GM19372 (cell line): ENCODE data around the gene ITPKA.
"Not testable (repeated sequence)": the region's sequence is repeated elsewhere in the genome, so short reads cannot be mapped to it uniquely, and the experiment has no call there.

ENCODE experiments used
- ATAC-seq: cut with Tn5 transposase; IDR thresholded peaks from one replicate; pipeline ENCODE4 v1.9.1; 2021; ENCODE audit warnings: mild to moderate bottlenecking, low read depth, moderate library complexity; ENCODE audit not compliant: unreplicated experiment

Gene ITPKA

DNA sequence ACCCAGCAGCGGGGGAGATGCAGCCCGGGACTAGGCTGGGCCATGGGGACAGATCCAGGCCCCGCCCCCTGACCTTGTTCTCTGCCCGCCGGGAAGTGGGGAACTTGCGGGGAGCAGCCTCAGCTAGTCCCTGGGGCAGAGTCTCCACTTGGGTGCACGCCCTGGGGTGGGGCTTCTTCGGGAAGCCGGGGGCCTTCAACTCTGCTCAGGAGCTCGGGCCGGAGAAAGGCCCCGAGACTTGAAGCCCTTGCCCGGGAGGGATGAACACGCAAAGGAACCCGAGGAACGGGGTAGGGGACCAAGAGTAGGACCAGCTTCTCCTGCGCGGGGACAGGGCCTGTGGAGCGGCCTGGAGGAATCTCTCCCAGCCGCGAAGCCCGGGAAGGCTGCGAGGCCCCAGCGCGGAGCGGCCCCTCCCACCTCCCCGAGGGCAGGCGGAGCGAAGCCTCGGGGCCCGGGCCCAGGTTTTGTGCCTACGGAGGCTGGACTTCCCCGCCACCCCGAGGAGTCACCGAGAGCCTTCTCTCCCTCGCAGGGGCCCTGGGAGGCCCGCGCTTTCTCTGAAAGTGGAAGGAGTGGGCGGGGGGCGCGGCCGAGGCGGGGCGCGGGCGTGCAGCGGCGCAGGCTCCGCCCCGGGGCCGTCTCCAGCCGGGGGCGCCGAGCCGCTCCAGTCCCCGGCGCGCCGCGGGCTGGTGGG, at the start of gene ITPKA:
ITPKA (plus strand) TSS at position 670 of the 697 bp plus-strand sequence. CDS start 54 bp downstream, outside the sequence.
- ATAC-seq: peak; percentile 75

DNA sequence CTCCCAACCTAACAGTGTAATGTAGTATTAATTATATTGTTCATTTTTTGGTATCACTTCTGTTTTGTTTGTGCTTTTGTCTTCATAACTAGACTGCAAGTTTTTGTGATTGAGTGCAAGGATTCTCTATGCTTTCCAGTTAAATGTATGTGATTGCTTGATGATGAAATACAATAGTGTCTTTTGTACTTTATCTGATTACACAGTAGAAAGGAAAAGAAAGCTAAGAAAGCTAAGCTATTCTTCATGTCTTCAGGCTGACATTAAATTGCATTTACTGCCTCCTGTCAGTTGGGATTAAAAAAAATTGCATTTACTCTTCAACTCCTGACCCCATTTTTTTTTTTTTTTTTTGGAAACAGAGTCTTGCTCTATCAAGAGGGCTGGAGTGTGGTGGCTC, 48.3 kb upstream of the ITPKA start:
- ATAC-seq: no peak

DNA sequence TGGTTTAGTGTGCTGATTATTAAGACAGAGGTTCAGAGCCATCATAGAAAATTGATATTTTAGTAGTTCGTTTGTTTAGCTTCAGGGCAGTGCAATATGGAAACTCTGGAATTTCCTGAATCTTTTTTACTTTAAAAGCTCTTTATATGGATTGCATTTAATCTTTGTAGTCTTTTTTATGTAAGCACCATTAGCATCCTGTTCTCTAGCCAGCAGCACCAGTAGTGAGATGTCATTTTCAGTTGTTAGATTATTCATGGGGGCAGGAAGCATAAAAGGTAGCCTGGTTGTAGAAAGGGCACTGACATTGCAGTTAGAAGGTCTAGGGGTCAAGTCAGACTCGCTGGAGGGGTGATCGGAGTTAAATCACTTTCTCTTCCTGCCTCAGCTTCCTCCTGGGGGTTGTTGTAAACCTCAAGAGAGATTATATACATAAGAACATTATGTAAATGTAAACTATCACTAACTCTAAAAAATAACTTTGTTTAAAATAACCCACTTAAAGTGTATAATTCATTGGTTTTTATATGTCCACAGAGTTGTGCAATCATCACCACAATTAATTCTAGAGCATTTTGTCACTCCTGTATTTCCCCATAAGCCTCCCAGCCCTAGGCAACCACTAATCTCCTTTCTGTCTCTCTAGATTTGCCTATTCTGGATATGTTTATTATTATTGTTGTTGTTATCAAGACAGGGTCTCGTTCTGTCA, 31.4 kb upstream of the ITPKA start:
- no peak for ATAC-seq

DNA sequence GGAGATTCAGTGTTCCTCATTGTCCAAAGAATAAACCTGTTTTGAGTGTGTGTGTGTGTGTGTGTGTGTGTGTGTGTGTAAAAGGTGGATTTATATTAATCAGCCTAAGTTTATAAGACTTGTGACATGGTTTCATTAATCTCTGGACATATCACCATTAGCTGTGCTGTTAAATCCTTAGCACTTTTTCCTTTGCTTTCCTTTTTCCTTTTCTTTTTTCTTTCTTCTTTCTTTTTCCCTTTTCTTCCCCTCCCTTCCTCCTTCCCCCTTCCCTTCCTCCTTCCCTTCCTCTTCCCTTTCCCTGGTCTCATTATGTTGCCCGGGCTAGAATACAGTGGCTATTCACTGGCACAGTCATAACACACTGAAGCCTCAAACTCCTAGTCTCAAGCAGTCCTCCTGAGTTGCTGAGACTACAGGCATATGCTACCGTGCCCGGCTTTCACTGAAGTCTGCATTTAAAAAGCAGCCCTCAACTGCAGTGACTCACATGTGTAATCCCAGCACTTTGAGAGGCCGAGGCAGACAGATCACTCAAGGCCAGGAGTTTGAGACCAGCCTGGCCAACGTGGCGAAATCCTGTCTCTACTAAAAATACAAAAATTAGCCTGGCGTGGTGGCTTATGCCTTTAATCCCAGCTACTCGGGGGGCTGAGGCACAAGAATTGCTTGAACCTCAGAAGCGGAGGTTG, 28.6 kb upstream of the ITPKA start:
- no peak for ATAC-seq

DNA sequence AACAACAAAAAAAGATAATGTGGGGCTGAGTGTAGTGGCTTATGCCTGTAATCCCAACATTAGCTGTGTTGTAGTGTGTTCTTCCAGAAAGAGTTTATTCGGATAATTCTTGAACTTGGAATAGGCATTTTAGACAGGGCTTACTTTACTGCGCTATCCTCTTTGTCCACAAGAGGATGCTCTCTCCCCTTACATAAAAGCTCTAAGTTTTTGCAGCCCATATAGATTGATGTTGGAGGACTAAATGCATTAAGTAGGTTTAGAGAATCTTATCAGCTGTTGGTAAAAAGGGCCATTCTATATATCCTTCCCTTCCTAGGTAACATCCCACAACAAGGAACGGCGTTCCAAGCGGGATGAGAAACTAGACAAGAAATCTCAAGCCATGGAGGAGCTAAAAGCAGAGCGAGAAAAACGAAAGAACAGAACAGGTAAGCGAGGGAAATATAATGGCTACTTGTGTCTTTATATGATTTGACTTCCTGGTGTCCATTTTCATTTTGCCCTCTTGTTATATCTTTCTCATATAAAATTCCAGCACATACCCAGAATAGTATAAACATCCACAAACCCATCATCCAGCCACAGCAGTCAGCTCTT, 27.8 kb upstream of the ITPKA start:
- ATAC-seq: no peak

DNA sequence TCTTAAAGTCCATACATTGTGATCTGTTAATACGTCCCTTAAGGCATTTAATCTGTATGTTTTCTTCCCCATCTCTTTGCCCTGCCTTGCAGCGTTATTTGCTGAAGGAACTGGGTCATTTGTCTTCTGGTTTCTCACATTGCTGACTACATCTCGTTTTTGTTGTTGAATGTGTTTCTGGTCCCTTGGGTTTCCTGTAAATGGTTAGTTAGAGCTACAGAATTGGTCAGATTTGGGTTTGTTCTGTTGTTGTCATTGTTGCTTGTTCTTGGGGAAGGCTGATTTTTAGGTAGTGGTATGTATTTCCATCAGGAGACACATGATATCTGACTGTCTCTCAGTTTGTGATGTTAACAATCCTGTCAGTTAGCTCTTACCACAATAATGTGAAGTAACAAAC, 27.0 kb upstream of the ITPKA start:
- ATAC-seq: no peak

DNA sequence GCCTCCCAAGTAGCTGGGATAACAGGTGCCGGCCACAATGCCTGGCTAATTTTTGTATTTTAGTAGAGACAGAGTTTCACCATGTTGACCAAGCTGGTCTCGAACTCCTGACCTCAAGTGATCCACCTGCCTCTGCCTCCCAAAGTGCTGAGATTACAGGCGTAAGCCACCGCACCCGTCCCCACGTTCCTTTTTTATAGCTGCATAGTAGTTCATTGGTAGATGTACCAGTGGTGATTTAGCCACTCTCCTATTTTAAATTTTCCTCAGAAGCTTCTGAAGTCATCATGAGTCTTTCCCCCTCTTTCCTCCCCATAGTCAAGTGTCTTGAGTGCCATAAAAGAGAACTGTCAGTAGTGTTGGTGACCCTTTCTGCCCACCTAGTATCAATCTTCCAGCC, 24.0 kb upstream of the ITPKA start:
- not testable (repeated sequence) for ATAC-seq

DNA sequence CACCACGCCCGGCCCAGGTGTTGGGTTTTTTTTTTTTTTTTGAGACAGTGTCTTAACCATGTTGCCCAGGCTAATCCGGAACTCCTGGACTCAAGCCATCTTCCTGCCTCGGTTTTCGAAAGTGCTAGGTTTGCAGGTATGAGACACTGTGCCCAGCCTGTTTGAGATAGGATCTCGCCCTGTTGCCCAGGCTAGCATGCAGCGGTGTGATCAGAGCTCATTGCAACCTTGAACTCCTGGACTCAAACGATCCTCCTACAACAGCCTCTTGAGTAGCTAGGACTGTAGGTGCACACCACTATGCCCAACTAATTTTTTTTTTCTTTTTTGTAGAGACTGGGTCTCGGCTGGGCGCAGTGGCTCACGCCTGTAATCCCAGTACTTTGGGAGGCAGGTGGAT, 20.3 kb upstream of the ITPKA start:
- ATAC-seq: no peak

DNA sequence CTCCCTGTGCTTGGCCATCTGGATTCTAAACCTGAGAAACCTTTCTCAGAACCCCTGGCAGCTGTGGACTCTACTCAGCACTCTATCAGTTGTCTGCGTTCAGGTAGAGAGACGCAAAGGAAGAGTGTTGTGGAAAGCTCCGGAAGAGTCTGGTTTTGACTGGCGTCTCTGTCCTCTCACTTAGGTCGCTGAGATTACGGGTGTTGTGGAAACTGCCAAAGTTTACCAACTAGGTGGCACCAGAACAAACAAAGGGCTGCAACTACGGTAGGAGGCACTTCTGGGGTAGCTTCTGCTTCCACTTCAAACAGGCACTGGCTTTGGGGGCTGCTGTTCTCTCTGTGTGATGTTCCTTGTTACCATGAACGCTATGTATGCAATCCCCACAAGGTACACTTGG, 19.2 kb upstream of the ITPKA start:
- no peak for ATAC-seq

DNA sequence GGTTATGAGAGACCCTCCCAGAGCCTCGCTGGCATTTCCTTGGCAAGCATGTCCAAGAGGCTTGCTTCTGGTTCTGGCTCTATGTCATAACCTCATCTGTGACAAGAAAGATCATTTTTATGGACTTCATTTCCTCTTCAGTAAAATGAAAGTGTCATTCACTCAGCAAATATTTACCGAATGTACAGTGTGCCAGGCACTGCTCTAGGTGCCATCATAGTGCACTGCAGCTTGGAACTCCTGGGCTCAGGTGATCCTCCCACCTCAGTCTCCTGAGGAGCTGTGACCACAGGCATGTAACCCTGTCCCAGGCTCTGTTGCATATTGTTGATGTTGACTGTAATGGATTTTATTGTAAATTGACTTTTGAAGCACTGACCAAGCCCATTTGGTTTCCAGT, 18.7 kb upstream of the ITPKA start:
- no peak for ATAC-seq

DNA sequence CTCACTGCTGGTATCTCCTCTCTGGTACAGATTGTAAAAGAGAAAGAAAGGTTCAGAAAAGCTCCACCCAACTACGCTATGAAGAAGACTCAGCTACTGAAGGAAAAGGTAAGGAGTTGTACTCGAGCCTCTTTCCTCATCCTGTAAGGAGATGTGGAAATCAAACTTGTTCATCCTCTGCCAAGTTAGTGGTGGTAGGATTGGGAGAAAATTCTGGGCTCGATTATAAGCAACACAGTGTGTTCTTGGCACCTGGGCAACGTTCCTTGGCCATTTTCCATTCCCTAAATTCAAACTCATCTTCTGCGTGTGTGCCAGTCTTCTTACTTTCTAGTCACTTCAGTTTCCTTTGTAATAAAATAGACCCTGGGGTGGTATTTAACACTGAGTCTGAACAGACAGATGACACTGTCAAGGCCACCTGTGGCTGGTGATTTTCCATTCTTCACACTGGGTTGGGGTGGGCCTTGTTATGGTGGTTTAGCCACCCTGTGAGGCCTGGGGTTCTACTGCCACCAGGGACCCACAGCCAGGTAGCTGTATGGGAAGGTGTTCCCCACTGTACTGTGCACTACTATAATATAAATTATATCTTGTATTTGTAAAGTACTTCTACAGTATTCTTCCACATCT, 17.1 kb upstream of the ITPKA start:
- no peak for ATAC-seq

DNA sequence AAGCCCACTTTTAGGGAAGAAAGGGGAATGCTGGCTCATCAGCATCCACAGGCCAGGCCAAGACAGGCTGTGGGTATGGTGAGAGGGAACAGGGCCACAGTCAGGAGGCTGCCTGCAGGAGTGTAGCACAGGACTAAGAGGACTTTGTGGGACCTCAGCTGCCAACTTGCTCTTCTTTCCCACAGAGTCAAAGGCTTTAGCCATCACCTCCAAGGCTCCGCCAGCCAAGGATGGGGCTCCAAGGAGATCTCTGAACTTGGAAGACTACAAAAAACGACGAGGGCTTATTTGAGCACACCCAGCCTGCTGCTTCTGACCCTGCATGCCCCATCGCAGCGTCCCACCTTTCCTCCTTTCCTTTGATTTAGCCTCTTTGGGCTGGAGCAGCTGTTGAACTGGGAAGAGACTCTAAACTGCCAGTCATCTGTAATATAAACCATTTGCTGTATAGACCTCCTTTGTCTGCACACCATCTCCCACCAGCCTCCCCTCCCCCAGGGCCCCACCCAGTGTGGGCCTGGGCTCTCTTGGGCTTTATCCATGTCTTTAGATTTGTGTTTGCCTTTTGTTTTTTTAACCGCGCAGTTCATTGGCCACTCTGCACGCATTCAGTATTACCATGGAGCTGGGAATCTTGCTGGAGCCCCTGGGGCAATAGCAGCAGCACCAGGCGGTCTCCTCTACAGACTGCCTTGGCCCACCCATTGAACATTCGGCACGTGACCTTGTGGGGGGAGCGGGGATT, 13.1 kb upstream of the ITPKA start:
- ATAC-seq: no peak

DNA sequence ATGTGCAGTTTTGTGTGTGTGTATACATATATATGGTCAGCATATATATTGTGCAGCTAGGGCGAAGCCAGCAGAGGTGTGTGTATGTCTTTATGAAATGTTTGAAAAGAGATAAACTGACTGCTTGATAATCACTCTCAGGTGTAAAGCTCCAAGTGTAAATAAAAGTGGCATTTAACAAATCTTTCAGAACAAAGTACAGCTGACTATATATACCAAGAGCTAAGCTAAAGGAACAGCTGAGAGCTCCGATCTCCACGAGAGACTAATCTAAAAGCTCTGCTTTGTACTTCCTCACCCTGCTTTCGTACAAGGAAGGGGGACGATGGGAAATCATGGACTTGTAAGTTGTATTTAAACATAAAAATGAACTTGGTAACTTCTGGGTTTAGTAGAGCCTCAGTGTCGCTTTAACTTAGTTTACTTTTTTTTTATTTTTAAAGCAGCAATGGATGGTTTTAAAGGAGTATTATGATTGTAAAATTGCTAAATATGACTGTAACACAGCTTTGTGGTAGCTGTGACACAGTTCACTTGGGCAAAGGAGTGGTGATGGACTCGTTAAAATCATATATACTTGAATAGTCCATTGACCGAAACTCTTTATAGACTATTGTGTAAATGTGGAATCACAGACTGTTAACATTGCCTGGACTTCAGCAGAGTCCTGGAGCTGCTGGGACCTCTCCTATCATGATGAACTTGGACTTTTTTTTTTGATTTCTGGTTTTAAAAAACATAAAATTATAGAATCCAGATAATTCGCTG, 11.4 kb upstream of the ITPKA start:
- no peak for ATAC-seq

DNA sequence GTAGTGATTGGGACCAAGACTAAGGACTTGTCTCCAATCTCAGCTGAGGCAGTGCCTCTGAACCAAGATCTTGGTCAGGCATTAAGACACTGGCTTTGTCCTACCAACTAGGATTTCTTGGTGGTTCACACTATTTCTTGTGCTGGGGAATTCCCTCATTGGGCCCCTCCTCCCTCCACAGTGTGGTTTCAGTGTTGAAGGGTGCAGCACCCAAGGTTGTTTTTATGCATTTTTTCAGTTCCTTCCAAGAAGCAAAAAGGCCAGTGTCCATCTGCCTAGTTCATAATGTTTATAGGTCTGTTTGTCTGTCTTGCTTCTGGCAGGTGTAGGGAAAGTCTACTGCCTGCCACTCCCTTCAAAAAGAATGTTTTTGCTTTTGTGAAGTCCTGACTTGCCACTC, 10.6 kb upstream of the ITPKA start:
- ATAC-seq: no peak

DNA sequence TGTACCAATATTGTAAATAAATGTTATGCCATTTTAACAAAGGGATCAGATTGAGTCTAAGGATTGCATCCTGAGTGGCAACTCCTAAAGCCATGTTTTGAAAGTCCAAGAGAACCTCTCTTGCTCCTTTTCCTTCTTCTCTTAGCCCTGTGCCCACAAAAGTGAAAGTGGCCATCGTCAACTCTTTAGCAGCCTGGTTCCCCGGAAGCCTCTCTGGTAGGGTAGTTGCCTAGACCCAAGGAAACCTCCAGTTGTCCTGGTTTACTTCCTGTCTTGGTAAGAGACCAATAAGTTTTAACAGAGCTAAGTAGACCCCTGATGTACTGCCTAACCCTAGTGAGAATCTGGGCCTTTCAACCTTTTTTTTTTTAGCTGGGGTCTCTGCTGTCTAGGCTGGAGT, 10.2 kb upstream of the ITPKA start:
- no peak for ATAC-seq

DNA sequence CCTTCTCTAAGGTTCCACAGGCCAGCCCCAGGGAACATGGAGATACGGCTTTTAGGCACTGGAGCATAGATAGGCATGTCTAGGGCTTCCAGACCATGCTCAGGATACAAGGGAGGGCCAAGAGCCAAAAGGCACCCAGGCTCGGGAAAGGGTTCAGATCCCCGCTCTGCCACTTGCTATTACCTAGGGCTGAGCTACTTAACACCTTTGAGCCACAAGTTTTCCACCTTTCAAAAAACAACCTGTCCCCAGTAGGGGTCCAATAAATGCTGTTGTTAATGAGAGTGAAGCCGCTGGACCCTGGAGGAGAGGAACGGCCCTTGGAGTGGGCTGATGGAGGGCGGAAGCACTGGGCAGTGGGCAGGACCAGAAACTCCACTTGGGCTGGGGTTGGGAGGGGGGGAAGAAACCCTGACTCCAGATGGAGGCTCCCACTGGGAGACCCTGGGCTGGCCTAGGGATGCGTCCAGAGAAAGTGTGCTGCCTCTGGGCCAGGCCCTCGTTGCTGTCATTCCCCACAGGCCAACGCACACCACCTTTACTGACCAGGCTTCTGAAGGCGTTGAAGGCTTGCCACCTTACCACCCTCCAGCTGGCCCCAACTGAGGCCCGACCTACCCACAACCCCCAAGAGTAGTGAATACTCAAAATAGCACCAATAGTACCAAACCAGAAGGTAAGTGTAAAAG, 8.6 kb upstream of the ITPKA start:
- ATAC-seq: no peak

DNA sequence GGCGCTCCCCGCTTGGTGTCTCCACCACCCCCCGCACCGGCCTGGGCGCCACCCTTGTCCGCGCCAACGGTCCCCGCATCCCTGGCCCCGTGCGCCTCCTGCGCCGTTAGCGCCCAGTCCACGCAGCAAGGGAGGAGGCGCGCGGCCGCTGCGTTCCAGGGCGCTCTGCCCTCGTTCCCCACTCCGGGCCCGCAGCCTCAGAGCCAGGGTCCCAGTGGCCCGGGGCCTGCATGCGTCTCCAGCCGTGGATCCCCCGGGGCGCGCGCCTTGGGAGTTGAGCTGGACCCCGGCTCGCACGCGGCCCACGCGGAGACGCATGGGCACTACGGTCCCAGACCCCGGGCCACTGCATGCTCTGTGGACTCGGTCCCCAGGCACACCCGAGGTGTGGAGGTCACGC, 7.4 kb upstream of the ITPKA start:
- no peak for ATAC-seq

DNA sequence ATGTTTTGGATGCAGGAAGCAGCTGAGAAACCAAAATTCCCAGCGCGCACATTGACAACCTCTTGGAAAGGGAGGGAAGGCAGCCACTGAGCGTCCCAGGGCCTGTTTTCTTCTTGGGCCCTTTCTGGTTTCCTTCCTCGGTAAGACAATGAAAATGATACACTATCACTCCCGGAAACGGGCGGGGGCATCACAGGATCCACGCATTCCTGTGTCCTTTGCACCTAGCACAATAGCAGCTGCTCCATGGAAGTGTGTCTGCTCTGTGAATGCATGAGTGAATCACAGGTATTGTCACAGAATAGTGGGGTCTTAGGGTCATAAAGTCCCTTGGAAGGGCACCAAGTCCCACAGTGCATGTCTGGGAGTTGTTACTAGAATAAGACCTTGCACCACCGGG, 6.3 kb upstream of the ITPKA start:
- no peak for ATAC-seq

DNA sequence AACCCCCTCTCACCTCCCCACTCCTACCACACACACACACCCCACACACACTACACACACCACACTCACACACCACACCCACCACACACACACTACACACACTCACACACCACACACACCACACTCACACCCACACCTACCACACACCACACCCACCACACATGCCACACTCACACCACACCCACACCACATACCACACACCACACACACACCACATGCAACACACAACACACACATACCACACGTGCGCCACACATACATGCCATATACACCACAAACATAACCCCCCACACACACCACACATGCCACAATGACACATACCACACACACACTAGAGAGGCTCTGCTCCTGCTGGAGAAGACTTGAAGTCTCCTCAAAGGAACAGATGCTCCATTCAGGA, 5.9 kb upstream of the ITPKA start:
- ATAC-seq: no peak
